GM19467 (cell line): ENCODE measurements around the gene GGNBP2.
"Not testable (repeated sequence)": the region's sequence is repeated elsewhere in the genome, so short reads cannot be mapped to it uniquely, and the experiment has no call there.

ENCODE experiments used
- ATAC-seq: cut with Tn5 transposase; IDR thresholded peaks from one replicate; pipeline ENCODE4 v1.9.1; 2021; ENCODE audit warnings: mild to moderate bottlenecking, moderate library complexity; ENCODE audit not compliant: unreplicated experiment

GGNBP2 gene

GRCh38 chr17:36599546-36600250 lies 55.0 kb downstream of the GGNBP2 start:
- ATAC-seq = no peak

- no peak for ATAC-seq
Observed at GRCh38 chr17:36600465-36600864, 55.7 kb downstream of the GGNBP2 start.

GRCh38 chr17:36600936-36601302 lies 56.2 kb downstream of the GGNBP2 start:
- ATAC-seq = no peak

GRCh38 chr17:36601303-36602029 lies 56.7 kb downstream of the GGNBP2 start, which contains the start of gene MRM1:
Gene MRM1 (plus strand): TSS chr17:36601583. CDS start chr17:36601811, 228 bp downstream.
- peak; percentile 76 for ATAC-seq

GRCh38 chr17:36602030-36602748 lies 57.5 kb downstream of the GGNBP2 start:
- ATAC-seq = no peak

- no peak for ATAC-seq
Observed at GRCh38 chr17:36602924-36603384, 58.2 kb downstream of the GGNBP2 start.

GRCh38 chr17:36605028-36605427 lies 60.3 kb downstream of the GGNBP2 start:
- not testable (repeated sequence) for ATAC-seq

- no peak for ATAC-seq
Observed at GRCh38 chr17:36608280-36608679, 63.6 kb downstream of the GGNBP2 start.

GRCh38 chr17:36608794-36609497 lies 64.2 kb downstream of the GGNBP2 start:
- ATAC-seq = no peak

- ATAC-seq = no peak
Observed at GRCh38 chr17:36609498-36609862, 64.8 kb downstream of the GGNBP2 start.

GRCh38 chr17:36610474-36610873 lies 65.8 kb downstream of the GGNBP2 start:
- no peak for ATAC-seq

GRCh38 chr17:36611345-36612072 lies 66.8 kb downstream of the GGNBP2 start:
- ATAC-seq = no peak

GRCh38 chr17:36612323-36612722 lies 67.6 kb downstream of the GGNBP2 start:
- ATAC-seq = no peak

- ATAC-seq = no peak
Observed at GRCh38 chr17:36613155-36613554, 68.4 kb downstream of the GGNBP2 start.

GRCh38 chr17:36614081-36614480 lies 69.4 kb downstream of the GGNBP2 start:
- ATAC-seq = no peak

GRCh38 chr17:36614933-36615332 lies 70.2 kb downstream of the GGNBP2 start:
- no peak for ATAC-seq

GRCh38 chr17:36616061-36617029 lies 71.6 kb downstream of the GGNBP2 start:
- no peak for ATAC-seq

GRCh38 chr17:36617773-36618172 lies 73.1 kb downstream of the GGNBP2 start:
- no peak for ATAC-seq

GRCh38 chr17:36623281-36623680 lies 78.6 kb downstream of the GGNBP2 start:
- ATAC-seq = no peak
